ENCODE data around the gene MAP2.

DNA sequence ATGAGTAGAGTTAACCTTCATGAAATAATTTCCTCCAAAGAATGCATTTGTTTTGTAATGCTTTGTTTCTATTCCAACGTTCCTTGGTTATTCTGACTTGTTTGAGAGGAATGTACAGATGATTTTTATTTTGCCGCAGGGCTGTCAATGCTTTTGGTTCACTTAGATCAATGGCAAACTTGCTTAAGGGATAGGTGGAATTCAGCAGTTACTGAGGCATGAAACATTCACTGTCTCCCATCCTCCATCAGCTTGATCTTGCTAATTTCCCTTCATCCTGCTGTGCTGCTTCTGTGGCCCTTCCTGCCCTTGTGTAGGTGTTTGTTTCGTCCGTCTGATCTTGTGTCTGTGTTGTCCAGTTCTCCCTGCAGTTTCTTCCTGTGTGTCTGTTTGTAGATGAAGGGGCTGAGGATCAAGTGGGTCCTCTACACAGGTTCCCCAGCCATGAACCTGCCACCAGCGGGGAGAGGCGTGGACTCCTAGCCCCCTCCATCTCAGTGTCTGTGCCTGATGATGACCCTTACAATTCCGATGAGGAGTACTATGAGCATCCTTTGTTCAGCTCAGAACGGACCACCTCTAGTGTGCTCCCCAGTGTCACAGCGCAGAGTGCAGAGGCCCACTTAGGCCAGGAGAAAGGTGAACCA, 263.6 kb downstream of the MAP2 start:
- TF ChIP-seq CTCF (IDR thresholded peaks at IDR 0.05): no peak
- no peak for TF ChIP-seq POLR2A (IDR thresholded peaks at IDR 0.05)
